Measurements from ENCODE around the gene ZFPM1.

ZFPM1 gene

DNA sequence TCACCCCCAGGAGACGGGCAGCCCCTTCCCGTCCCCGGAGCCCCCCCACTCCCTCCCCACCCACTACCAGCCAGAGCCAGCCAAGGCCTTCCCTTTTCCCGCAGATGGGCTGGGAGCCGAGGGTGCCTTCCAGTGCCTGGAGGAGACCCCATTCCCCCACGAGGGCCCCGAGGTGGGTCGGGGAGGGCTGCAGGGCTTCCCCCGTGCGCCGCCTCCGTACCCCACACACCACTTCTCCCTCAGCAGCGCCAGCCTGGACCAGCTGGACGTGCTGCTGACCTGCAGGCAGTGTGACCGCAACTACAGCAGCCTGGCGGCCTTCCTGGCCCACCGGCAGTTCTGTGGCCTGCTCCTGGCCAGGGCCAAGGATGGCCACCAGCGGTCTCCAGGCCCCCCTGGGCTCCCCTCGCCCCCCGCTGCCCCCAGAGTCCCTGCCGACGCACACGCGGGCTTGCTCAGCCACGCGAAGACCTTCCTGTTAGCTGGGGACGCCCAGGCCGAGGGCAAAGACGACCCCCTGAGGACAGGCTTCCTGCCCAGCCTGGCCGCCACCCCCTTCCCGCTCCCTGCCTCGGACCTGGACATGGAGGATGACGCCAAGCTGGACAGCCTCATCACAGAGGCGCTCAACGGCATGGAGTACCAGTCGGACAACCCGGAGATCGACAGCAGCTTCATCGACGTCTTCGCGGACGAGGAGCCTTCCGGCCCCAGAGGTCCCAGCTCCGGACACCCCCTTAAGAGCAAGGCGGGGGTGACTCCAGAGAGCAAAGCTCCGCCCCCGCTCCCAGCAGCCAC is 23.5 kb upstream of the ZFPM1 start:
- TF ChIP-seq, protein P1, sequence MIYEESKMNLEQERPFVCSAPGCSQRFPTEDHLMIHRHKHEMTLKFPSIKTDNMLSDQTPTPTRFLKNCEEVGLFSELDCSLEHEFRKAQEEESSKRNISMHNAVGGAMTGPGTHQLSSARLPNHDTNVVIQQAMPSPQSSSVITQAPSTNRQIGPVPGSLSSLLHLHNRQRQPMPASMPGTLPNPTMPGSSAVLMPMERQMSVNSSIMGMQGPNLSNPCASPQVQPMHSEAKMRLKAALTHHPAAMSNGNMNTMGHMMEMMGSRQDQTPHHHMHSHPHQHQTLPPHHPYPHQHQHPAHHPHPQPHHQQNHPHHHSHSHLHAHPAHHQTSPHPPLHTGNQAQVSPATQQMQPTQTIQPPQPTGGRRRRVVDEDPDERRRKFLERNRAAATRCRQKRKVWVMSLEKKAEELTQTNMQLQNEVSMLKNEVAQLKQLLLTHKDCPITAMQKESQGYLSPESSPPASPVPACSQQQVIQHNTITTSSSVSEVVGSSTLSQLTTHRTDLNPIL (CRISPR knock-in tag; IDR thresholded peaks at IDR 0.05; ENCODE audit: low read depth) = no peak
- TF ChIP-seq, protein P2, sequence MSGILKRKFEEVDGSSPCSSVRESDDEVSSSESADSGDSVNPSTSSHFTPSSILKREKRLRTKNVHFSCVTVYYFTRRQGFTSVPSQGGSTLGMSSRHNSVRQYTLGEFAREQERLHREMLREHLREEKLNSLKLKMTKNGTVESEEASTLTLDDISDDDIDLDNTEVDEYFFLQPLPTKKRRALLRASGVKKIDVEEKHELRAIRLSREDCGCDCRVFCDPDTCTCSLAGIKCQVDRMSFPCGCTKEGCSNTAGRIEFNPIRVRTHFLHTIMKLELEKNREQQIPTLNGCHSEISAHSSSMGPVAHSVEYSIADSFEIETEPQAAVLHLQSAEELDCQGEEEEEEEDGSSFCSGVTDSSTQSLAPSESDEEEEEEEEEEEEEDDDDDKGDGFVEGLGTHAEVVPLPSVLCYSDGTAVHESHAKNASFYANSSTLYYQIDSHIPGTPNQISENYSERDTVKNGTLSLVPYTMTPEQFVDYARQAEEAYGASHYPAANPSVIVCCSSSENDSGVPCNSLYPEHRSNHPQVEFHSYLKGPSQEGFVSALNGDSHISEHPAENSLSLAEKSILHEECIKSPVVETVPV (CRISPR knock-in tag; IDR thresholded peaks at IDR 0.05) = no peak
- TF ChIP-seq SNAI2 (CRISPR knock-in tag; IDR thresholded peaks at IDR 0.05) (no peak), ISL1 (CRISPR knock-in tag; IDR thresholded peaks at IDR 0.05) (no peak), ZFP3 (CRISPR knock-in tag; IDR thresholded peaks at IDR 0.05) (no peak), BACH2 (CRISPR knock-in tag; IDR thresholded peaks at IDR 0.05; ENCODE audit: borderline replicate concordance) (no peak), TCF4 (CRISPR knock-in tag; IDR thresholded peaks at IDR 0.05; ENCODE audit: borderline replicate concordance) (no peak), ZNF565 (CRISPR knock-in tag; conservative IDR thresholded peaks at IDR 0.05; ENCODE audit: low read depth) (no peak), ZNF8 (CRISPR knock-in tag; IDR thresholded peaks at IDR 0.05) (no peak), ESRRG (CRISPR knock-in tag; IDR thresholded peaks at IDR 0.05) (no peak), ZNF70 (CRISPR knock-in tag; IDR thresholded peaks at IDR 0.05) (no peak), OSR1 (CRISPR knock-in tag; IDR thresholded peaks at IDR 0.05) (no peak), ZC3H10 (CRISPR knock-in tag; IDR thresholded peaks at IDR 0.05) (no peak), TOX (CRISPR knock-in tag; IDR thresholded peaks at IDR 0.05; ENCODE audit: borderline replicate concordance) (no peak)
- TF ChIP-seq, protein P3, sequence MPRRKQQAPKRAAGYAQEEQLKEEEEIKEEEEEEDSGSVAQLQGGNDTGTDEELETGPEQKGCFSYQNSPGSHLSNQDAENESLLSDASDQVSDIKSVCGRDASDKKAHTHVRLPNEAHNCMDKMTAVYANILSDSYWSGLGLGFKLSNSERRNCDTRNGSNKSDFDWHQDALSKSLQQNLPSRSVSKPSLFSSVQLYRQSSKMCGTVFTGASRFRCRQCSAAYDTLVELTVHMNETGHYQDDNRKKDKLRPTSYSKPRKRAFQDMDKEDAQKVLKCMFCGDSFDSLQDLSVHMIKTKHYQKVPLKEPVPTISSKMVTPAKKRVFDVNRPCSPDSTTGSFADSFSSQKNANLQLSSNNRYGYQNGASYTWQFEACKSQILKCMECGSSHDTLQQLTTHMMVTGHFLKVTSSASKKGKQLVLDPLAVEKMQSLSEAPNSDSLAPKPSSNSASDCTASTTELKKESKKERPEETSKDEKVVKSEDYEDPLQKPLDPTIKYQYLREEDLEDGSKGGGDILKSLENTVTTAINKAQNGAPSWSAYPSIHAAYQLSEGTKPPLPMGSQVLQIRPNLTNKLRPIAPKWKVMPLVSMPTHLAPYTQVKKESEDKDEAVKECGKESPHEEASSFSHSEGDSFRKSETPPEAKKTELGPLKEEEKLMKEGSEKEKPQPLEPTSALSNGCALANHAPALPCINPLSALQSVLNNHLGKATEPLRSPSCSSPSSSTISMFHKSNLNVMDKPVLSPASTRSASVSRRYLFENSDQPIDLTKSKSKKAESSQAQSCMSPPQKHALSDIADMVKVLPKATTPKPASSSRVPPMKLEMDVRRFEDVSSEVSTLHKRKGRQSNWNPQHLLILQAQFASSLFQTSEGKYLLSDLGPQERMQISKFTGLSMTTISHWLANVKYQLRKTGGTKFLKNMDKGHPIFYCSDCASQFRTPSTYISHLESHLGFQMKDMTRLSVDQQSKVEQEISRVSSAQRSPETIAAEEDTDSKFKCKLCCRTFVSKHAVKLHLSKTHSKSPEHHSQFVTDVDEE (CRISPR knock-in tag; IDR thresholded peaks at IDR 0.05) = no peak
- ATAC-seq = no peak

DNA sequence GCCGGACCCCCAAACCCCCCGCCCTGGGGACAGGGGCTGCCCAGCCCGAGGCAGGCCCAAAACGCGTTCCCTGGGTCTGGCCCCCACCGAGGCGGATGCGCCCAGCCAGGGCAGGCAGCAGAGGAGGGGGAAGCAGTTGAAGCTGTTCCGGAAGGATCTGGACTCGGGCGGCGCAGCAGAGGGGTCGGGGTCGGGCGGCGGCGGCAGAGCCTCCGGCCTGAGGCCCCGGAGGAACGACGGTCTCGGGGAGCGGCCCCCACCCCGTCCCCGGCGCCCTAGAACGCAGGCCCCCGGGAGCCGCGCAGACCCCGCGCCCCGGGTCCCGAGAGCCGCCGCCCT is 22.9 kb upstream of the ZFPM1 start:
- TF ChIP-seq ARNTL (CRISPR knock-in tag; IDR thresholded peaks at IDR 0.05; ENCODE audit: borderline replicate concordance, low read depth) = no peak
- no peak for ATAC-seq

DNA sequence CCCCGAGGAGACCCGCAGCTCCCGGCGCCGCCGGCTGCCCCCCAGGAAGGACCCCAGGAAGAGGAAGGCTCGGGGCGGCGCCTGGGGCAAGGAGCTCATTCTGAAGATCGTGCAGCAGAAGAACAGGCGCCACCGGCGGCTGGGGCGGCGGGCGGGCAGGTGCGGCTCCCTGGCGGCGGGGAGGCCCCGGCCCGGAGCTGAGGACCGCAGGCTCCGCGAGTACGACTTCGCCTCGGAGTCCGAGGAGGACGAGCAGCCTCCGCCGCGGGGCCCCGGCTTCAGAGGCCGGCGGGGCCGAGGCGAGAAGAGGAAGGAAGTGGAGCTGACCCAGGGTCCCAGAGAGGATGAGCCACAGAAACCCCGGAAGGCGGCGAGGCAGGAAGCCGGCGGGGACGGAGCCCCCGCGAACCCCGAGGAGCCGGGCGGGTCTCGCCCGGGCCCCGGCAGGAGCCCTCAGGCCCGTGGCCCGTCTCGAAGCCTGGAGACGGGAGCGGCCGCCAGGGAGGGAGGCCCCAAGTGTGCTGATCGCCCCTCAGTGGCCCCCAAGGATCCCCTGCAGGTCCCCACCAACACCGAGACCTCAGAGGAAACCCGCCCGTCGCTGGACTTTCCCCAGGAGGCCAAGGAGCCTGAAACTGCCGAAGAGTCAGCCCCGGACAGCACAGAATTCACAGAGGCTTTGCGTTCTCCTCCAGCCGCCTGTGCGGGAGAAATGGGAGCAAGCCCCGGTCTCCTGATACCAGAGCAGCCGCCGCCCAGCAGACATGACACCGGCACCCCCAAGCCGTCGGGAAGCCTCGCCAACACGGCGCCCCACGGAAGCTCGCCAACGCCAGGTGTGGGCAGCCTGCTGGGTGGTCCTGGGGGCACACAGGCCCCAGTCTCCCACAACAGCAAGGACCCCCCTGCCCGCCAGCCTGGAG is 22.3 kb upstream of the ZFPM1 start:
- TF ChIP-seq ESRRG (CRISPR knock-in tag; IDR thresholded peaks at IDR 0.05) = no peak
- TF ChIP-seq ZNF565 (CRISPR knock-in tag; conservative IDR thresholded peaks at IDR 0.05; ENCODE audit: low read depth) = no peak
- TF ChIP-seq, protein P4, sequence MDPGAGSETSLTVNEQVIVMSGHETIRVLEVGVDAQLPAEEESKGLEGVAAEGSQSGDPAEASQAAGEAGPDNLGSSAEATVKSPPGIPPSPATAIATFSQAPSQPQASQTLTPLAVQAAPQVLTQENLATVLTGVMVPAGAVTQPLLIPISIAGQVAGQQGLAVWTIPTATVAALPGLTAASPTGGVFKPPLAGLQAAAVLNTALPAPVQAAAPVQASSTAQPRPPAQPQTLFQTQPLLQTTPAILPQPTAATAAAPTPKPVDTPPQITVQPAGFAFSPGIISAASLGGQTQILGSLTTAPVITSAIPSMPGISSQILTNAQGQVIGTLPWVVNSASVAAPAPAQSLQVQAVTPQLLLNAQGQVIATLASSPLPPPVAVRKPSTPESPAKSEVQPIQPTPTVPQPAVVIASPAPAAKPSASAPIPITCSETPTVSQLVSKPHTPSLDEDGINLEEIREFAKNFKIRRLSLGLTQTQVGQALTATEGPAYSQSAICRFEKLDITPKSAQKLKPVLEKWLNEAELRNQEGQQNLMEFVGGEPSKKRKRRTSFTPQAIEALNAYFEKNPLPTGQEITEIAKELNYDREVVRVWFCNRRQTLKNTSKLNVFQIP (CRISPR knock-in tag; IDR thresholded peaks at IDR 0.05; ENCODE audit: borderline replicate concordance, low read depth) = no peak
- TF ChIP-seq, protein P5, sequence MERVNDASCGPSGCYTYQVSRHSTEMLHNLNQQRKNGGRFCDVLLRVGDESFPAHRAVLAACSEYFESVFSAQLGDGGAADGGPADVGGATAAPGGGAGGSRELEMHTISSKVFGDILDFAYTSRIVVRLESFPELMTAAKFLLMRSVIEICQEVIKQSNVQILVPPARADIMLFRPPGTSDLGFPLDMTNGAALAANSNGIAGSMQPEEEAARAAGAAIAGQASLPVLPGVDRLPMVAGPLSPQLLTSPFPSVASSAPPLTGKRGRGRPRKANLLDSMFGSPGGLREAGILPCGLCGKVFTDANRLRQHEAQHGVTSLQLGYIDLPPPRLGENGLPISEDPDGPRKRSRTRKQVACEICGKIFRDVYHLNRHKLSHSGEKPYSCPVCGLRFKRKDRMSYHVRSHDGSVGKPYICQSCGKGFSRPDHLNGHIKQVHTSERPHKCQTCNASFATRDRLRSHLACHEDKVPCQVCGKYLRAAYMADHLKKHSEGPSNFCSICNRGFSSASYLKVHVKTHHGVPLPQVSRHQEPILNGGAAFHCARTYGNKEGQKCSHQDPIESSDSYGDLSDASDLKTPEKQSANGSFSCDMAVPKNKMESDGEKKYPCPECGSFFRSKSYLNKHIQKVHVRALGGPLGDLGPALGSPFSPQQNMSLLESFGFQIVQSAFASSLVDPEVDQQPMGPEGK (CRISPR knock-in tag; IDR thresholded peaks at IDR 0.05; ENCODE audit: borderline replicate concordance) = no peak
- TF ChIP-seq ZFP30 (CRISPR knock-in tag; IDR thresholded peaks at IDR 0.05) = no peak
- TF ChIP-seq ZNF8 (CRISPR knock-in tag; IDR thresholded peaks at IDR 0.05) = no peak
- TF ChIP-seq ZFP3 (CRISPR knock-in tag; IDR thresholded peaks at IDR 0.05) = no peak
- ATAC-seq = no peak
